GM21367 (cell line): ENCODE data around the gene UCN2.
"Not testable (repeated sequence)": the region's sequence is repeated elsewhere in the genome, so short reads cannot be mapped to it uniquely, and the experiment has no call there.

Experiments
- ATAC-seq: cut with Tn5 transposase; IDR thresholded peaks from one replicate; pipeline ENCODE4 v1.9.1; 2021; ENCODE audit not compliant: unreplicated experiment

Gene UCN2

DNA sequence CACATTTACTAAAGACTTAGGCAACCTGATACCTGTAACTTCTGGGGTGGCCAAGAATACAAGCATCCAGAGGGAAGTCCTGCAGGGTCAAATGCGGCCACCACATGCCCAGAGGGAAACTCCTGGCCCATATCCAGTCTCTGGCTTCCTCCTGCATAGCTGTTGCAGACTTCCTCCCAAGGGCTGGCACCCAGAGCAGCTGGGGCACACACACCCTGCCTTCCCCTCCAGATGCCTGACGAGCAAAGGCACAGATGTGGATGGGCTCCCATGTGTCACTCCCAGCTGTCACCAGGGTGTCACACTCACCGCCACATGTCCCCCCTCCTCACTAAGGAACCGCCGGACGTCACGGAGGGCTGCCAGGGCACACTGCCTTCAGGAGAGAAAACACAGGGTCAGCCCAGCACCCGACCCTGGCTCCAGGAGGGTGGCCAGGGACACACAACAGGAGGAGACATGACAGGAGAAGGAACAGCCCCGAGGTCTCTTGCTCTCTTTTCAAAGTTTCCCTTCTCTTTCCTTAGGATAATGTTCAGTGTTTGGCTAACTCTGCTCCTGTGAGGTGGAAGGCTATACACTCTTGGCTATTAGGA, 20.2 kb downstream of the UCN2 start:
- ATAC-seq: no peak

DNA sequence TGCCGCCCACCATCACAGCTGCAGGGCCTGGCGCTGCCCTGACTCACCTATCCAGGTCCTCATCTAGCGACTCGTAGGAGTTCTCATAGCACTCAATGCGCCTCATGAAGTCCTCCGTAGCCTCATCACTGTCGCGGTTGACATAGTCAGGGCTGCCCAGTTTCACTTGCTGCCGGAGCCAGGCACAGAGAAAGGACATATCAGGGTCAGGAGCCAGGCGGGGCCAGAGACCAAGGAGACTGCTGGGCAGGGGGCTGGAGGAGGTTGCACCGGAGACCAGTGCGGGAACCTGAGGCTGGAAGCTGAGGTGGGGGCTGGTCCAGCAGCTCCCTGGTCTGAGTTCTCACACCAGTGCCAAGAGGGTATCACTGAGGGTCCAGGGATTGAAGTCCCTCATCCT, 25.1 kb downstream of the UCN2 start:
- ATAC-seq: no peak

DNA sequence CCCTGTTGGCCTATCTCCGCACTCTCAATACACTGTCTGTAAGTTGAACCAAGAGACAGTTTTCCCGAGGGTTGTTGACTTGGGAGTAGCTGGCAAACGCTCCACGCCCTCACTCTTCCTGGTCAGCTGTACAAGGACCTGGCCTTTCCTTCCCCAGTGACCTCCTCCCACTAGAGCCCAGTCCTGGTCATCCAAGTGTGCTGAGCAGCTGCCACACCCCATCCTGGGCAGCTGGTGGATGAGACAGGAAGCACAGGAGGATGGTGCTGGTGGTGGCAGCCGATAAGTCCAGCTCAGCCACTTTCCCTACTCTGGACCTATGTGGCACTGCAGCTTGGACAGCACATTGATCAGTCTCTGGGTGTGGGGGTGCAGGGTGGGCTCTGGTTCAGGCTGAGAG, 26.8 kb downstream of the UCN2 start:
- ATAC-seq: no peak

DNA sequence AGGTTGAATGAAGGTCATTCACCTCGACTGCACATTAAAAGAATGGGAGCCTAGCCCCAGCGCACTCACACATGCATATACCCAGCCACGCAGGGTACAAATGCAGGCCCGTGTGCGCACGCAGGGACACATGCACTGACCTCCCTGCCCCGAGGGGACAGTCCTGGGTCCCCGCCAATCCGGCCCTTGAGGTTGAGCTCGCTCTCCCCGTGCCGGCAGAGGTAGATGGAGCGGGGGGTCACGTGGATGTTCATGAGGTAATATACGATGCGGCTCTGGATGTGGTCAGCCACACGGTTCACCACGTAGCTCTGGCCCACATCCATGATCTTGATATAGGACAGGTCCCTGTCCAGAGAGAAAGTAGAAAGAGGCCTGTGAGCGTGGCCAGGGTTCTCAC, 27.5 kb downstream of the UCN2 start:
- ATAC-seq: no peak

DNA sequence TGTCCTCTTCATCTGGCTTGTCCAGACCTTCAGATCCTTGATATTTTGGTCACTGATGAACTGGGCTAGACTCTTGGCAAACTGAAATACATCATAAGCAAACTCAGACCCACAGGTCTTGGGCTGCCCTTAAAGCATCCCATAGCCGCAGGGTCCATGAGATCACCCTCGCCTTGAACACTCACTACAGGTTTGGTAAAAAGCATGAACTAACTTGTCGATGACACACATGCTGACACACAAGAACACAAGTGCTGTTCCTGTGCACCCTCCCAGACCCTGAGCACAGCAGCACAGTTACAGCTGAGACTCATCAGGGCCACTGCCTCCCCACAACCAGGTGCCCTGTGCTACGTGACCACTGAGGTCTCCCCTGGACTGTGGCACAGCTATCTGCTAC, 28.0 kb downstream of the UCN2 start:
- ATAC-seq: no peak

DNA sequence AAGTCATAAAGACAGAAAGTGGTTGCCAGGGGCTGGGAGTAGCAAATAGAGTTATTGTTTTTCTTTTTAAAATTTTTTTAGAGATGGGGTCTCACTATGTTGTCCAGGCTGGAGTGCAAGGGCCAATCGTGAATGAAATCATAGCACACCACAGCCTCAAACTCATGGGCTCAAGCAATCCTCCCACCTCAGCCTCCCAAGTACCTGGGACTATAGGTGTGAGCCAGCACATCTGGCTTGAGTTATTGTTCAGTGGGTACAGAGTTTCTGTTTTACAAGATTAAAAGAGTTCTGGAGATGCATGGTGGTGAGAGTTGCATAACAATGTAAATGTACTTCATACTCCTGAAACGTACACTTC, 30.6 kb downstream of the UCN2 start:
- no peak for ATAC-seq

DNA sequence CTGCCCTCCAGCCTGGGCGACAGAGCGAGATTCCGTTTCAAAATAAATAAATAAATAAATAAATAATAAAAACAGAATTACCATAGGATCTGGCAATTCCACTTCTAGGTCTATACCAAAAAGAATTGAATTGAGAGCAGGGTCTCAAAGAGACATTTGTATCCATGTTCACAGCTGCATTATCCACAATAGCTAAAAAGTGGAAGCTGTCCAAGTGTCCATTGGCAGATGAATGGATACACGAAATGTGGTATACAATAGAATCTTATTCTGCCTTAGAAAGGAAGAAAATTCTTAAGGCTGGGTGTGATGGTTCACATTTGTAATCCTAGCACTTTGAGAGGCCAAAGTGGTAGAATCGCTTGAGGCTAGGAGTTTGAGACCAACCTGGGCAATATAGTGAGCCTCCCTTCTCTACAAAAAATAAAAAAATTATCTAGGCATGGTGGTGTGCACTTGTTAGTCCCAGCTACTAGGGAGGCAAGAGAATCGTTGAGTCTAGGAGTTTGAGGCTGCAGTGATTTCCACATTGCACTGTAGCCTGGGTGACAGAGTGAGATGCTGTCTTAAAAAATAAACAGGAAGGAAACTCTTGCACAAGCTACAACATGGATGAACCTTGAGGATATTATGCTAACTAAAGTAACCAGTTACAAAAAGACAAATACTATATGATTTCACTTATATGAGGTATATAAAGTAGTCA, 31.2 kb downstream of the UCN2 start:
- ATAC-seq: no peak

DNA sequence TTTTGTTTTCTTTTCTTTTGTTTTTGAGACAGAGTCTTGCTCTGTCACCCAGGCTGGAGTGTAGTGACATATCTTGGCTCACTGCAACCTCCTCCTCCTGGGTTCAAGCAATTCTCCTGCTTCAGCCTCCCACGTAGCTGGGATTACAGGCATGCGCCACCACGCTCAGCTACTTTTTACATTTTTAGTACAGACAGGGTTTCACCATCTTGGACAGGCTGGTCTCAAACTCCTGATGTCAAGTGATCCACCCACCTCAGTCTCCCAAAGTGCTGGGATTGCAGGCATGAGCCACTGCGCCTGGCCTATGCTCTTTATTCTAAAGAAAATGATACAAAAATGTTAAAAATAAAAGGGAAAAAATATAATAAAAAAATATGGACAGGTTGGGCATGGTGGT, 32.9 kb downstream of the UCN2 start:
- not testable (repeated sequence) for ATAC-seq

DNA sequence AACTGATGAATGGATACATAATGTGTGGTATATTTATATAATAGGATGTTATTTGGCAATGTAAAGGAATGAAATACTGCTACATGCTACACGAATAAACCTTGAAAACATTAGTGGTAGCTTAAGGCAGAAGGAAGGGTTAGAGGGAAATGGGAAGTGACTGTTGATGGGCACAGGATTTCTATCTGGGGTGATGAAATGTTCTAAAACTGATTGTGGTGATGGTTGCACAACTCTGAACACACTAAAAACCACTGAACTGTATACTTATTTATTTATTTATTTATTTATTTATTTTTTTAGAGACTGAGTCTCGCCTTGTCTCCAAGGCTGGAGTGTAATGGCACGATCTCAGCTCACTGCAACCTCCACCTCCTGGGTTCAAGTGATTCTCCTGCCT, 34.8 kb downstream of the UCN2 start:
- ATAC-seq: no peak

DNA sequence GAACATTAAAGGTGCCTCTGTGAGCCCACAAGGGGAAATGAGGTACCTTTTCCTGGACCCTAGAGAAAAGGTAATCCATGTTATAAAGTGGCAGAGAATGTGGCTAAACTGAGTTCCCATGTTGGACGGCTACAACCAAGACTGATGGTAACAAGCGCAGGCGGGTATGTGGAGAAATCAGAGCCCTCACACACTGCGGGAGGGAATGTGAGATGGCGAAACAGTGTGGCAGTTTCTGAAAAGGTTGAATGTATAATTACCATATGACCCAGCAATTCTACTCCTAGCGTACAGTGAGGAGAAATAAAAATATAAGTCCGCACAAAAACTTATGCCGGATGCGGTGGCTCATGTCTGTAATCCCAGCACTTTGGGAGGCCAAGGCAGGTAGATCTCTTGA, 35.5 kb downstream of the UCN2 start:
- ATAC-seq: no peak

DNA sequence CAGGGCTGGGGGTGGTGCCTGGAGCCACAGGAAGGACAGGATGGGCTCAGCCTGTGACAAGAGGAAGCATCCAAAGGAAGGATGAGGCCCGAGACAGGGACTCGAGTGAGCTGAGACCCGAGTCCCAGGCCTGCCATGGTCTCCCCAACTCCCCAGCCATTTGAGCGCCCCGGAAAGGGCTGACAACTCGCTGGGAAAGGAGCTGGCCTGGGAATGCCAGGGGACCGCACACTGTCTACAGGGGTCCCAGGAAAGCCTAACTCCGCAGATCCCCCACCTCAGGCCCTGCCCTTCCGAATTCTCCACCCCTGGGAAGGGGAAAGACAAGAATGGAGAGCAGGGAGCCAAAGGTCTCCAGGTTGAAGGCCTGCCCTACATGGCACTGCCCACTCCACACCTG, 38.6 kb downstream of the UCN2 start:
- ATAC-seq: no peak

DNA sequence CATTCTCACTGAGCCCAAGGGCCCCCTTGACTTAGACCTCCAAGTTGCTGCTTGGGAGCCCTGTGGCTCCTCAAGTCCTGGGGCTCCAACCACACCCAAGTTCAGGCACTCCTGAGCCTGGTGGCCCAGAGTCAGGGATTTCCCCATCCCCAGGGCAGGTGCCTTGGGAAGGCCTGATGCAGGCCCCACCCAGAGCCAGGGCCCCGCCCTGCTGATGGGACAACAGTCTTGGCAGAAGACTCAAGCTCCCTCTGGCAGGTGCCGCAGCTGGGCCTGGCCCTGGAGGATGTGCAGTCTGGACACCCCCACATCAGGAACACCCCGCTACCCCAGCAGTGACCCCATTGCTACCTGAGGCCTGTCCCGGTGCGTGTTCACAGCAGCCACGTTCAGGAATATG, 41.9 kb downstream of the UCN2 start:
- no peak for ATAC-seq

DNA sequence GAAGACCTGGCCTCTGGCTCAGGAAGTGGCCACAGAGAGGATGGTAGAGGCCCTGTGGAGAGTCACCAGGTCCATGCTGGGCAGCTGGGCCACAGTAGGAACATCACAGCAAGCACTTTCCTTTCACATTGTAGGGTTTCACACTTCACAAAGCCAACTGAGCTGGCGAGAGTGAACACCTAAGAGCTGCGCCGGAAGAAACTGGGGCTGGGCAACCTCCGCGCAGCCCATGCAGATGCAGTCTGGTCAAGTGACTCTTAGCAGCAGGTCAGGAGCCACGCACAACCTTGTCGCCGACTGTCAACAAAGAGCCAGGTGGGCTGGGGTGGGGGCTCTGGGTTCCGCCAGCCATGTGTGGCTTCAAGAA, 44.3 kb downstream of the UCN2 start:
- no peak for ATAC-seq

DNA sequence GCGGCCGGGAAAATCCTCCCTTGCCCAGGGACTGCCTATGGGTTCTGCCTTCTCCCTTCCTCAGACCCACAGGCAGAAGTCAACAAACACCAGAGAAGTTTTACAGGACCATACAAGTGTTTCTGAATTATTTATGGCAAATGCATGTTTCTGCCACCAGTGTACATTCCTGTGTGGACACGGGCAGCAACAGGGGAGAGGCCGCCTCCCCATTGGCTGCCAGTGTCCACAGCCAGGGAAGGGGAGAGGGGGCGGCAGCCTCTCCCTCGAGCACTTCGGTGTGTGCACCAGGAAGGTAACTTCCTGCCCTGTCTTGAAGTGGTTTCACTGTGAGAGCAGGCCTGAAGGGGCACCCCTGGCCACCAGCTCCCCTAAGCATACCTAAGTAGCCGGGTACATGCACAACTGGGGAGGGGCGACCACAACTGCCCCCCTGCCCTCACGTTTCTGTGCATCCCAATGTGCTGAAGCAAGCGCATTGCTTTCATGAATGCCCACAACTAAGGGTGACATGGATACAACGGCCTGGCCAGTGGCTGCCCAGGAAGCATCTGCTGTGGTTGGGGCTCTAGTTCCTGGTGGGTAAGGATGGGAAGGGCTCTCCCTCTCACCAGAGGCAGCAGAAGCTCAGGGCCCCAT, 44.8 kb downstream of the UCN2 start:
- ATAC-seq: no peak

DNA sequence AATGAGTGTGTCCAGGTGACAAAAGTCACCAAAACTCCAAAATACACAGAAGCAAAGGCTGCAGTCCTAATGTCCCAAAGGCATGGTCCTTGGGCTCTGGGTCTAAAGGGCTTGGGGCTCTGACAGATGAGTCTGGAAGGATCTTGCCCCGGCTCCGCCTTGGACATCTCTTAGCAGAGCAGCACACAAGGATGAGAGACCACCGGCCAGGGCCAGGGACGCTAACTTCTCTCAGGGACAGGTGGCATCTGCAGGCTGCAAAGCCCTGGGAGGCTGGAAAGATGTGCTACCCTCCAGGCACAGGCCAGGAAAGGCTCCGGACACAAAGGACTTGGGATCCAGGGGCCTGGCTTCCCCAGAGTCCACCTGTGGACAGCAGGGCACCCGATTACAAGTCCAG, 45.5 kb downstream of the UCN2 start:
- no peak for ATAC-seq

DNA sequence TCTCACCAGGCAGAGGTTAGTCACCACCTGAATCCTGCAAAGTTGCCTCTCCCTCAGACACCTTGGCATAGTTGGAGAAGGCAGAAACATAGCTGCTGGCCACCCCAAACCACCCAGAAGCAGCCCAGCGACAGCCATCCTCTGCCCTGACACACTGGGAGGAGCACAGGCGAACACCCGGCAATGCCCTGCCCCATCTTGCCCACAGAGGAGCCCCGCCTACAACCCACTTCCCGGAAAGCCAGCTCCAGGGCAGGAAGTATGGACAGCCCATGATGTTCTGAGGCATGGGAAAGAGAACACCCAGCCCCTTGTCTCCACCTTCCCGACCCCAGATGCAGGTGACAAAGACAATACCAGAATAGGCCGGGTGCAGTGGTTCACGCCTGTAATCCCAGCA, 47.0 kb downstream of the UCN2 start:
- ATAC-seq: no peak

DNA sequence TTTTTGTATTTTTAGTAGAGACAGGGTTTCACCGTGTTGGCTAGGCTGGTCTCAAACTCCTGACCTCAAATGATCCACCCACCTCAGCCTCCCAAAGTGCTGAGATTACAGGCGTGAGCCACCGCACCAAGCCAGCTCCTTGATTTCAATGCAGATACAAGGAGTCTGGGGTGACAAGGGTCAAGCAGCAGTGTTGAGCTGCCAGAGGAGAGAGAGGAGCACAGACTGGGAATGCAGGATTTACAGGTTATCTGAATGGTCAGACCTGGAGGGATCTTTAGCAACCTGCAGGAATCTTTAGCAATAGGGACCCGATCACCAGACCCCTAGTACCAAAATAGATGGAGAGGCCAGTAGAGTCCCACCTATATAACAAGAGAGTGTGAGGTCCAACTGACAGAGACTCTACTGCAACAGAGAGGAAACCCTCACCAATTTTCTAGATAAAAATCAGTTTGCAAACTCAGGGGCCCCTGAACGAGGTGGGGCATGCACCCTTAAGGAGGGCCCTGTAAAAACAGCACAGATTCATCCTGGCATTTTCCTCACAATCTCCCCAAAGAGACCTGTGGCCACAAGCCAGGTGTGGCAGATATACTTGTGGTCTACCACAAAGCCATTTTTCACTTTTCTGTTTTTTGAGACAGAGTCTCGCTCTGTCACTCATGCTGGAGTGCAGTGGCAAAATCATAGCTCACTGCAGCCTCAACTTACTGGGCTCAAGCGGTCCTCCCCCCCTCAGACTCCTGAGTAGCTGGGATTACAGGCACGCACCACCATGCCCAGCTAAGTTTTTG, 49.0 kb downstream of the UCN2 start:
- no peak for ATAC-seq
